ENCODE results near the gene LAMB4.

GRCh38 chr7:108114117-108114841 lies 15.9 kb downstream of the LAMB4 start:
- TF ChIP-seq CTCF (conservative IDR thresholded peaks at IDR 0.05; ENCODE audit: low read length), result peak; percentile 75
- no peak for TF ChIP-seq EZH2phosphoT487 (IDR thresholded peaks at IDR 0.05; ENCODE audit: borderline replicate concordance, low read depth, low read length)

All from OCI-LY7 (cell line).